ENCODE measurements around the gene PPP1CC.

The PPP1CC gene

GRCh38 chr12:110684312-110684836 lies 58.3 kb downstream of the PPP1CC start:
- Histone ChIP-seq H3K9me3 (no peaks in the 10 kb centered on the region), H3K27me3 (peaks cover 41% of the 10 kb centered on the region), H3K27ac (no peak overlapping the region), H3K4me1 (ENCODE audit: control insufficient read depth in 1 of 2, insufficient read depth in 1 of 2, low read depth in 1 of 2, low read length in 1 of 2) (peaks cover 32 to 38% of the 10 kb centered on the region in 2 experiments), H3K36me3 (peaks cover 31% of the 10 kb centered on the region), H3K4me3 (ENCODE audit: low read depth in 1 of 2, low read length in 1 of 2) (no peak overlapping the region)
- TF ChIP-seq, protein P1, sequence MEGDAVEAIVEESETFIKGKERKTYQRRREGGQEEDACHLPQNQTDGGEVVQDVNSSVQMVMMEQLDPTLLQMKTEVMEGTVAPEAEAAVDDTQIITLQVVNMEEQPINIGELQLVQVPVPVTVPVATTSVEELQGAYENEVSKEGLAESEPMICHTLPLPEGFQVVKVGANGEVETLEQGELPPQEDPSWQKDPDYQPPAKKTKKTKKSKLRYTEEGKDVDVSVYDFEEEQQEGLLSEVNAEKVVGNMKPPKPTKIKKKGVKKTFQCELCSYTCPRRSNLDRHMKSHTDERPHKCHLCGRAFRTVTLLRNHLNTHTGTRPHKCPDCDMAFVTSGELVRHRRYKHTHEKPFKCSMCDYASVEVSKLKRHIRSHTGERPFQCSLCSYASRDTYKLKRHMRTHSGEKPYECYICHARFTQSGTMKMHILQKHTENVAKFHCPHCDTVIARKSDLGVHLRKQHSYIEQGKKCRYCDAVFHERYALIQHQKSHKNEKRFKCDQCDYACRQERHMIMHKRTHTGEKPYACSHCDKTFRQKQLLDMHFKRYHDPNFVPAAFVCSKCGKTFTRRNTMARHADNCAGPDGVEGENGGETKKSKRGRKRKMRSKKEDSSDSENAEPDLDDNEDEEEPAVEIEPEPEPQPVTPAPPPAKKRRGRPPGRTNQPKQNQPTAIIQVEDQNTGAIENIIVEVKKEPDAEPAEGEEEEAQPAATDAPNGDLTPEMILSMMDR (IDR thresholded peaks at IDR 0.05), result no peak

GRCh38 chr12:110683888-110684287 lies 58.8 kb downstream of the PPP1CC start:
- peaks cover 31% of the 10 kb centered on the region for H3K36me3 ChIP-seq
- no peak overlapping the region for H3K27ac ChIP-seq
- TF ChIP-seq, protein P1 (IDR thresholded peaks at IDR 0.05), result no peak
- no peak overlapping the region for H3K4me3 ChIP-seq (ENCODE audit: low read depth in 1 of 2, low read length in 1 of 2)
- H3K4me1 ChIP-seq (ENCODE audit: control insufficient read depth in 1 of 2, insufficient read depth in 1 of 2, low read depth in 1 of 2, low read length in 1 of 2), result peaks cover 33 to 34% of the 10 kb centered on the region in 2 experiments
- no peaks in the 10 kb centered on the region for H3K9me3 ChIP-seq
- peaks cover 41% of the 10 kb centered on the region for H3K27me3 ChIP-seq

DNA sequence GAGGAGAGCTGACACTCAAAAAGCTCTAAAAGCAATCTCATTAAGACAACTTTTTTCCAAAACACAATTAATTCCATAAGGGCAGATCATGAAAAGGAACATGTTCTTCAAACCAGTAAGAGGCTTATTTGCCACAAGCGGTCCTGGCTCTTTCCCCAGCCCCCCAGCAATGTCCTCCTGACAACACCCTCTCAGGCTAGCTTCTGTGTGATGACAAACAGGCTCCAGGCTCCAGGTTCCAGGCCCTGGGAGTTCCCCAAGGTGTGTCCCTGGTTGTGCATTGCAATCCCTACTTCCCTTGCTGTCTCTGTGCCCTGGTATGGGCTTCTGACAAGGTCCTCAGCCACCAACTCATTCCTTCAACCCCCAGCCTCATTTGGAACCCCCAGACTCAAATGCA lies 62.7 kb downstream of the PPP1CC start:
- Histone ChIP-seq H3K4me1 (ENCODE audit: control insufficient read depth in 1 of 2, insufficient read depth in 1 of 2, low read depth in 1 of 2, low read length in 1 of 2) (peaks cover 22 to 28% of the 10 kb centered on the region in 2 experiments), H3K9me3 (no peaks in the 10 kb centered on the region), H3K4me3 (ENCODE audit: low read depth in 1 of 2, low read length in 1 of 2) (no peak overlapping the region), H3K36me3 (peaks cover 40% of the 10 kb centered on the region), H3K27ac (no peak overlapping the region), H3K27me3 (peaks cover 8% of the 10 kb centered on the region)
- TF ChIP-seq, protein P1 (IDR thresholded peaks at IDR 0.05), result no peak

GRCh38 chr12:110679201-110679600 lies 63.5 kb downstream of the PPP1CC start:
- no peaks in the 10 kb centered on the region for H3K9me3 ChIP-seq

DNA sequence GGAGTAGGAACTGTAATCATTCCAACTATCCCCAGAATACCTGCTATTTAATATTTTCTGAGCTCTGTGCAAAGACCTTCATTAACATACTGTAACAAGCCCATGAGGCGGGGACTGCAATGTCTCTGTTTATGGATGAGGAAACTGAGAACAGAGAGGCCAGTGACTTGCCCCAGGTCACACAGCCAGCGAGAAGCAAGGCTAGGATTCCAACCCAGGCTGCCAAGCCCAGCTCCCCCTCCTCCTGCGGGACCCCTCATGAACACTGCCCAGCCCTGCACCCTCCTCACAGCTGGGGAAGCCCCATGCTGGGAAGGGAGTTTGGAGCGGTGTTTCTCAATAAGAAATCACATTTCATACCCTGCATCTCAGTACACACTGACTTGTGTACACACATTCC lies 64.7 kb downstream of the PPP1CC start:
- Histone ChIP-seq H3K27ac (peak overlapping the region; percentile 86), H3K27me3 (peaks cover 7% of the 10 kb centered on the region), H3K9me3 (no peaks in the 10 kb centered on the region), H3K4me1 (ENCODE audit: control insufficient read depth in 1 of 2, insufficient read depth in 1 of 2, low read depth in 1 of 2, low read length in 1 of 2) (peaks cover 21 to 28% of the 10 kb centered on the region in 2 experiments), H3K36me3 (peaks cover 44% of the 10 kb centered on the region), H3K4me3 (ENCODE audit: low read depth in 1 of 2, low read length in 1 of 2) (peak overlapping the region in 1 of 2 experiments; percentile 19)
- TF ChIP-seq, protein P1 (IDR thresholded peaks at IDR 0.05), result no peak

More at GRCh38 chr12:110679201-110679600, 63.5 kb downstream of the PPP1CC start:
- H3K4me3 ChIP-seq (ENCODE audit: low read depth in 1 of 2, low read length in 1 of 2), result no peak overlapping the region
- no peak overlapping the region for H3K27ac ChIP-seq
- H3K27me3 ChIP-seq, result peaks cover 7% of the 10 kb centered on the region
- TF ChIP-seq, protein P1 (IDR thresholded peaks at IDR 0.05), result no peak
- peaks cover 40% of the 10 kb centered on the region for H3K36me3 ChIP-seq
- peaks cover 21 to 28% of the 10 kb centered on the region in 2 experiments for H3K4me1 ChIP-seq (ENCODE audit: control insufficient read depth in 1 of 2, insufficient read depth in 1 of 2, low read depth in 1 of 2, low read length in 1 of 2)
